H9 (cell line): Measurements from ENCODE around the gene TIRAP. TPM values are rescaled to one million over a fixed set of nuclear protein-coding genes. Genes with fewer than 3 reads are reported as not detected.

ENCODE experiments used
- DNase-seq: peaks from one replicate; pipeline ENCODE4 v3.0.0-alpha.2; 2017
- H2AFZ ChIP-seq: one replicate; pipeline ENCODE4 v1.6.1; 2013; ENCODE audit warnings: mild to moderate bottlenecking, low read length, control low read depth, moderate library complexity
- H2AK5ac ChIP-seq: 2 replicates; pipeline ENCODE4 v1.6.1; 2013; ENCODE audit warnings: low read length, control low read depth, mixed read lengths; ENCODE audit not compliant: insufficient read length
- H2BK120ac ChIP-seq: one replicate; pipeline ENCODE4 v1.6.1; 2013; ENCODE audit warnings: low read depth, mild to moderate bottlenecking, low read length, control low read depth, inconsistent platforms; ENCODE audit not compliant: poor library complexity, severe bottlenecking
- H2BK12ac ChIP-seq: 2 replicates; pipeline ENCODE4 v1.6.1; 2013; ENCODE audit warnings: low read length, control low read depth, mixed read lengths, low read depth; ENCODE audit not compliant: insufficient read length
- H2BK15ac ChIP-seq: 2 replicates; pipeline ENCODE4 v1.6.1; 2013; ENCODE audit warnings: low read depth, low read length, control low read depth
- H2BK20ac ChIP-seq: one replicate; pipeline ENCODE4 v1.6.1; 2013; ENCODE audit warnings: low read depth, mild to moderate bottlenecking, low read length, control low read depth, inconsistent platforms; ENCODE audit not compliant: poor library complexity, severe bottlenecking
- H2BK5ac ChIP-seq: 2 replicates; pipeline ENCODE4 v1.6.1; 2013; ENCODE audit warnings: low read length, control low read depth, mixed read lengths; ENCODE audit not compliant: insufficient read length
- H3K14ac ChIP-seq: 2 replicates; pipeline ENCODE4 v1.6.1; 2013; ENCODE audit warnings: low read length, control low read depth; ENCODE audit not compliant: insufficient read depth
- H3K18ac ChIP-seq: 2 replicates; pipeline ENCODE4 v1.6.1; 2013; ENCODE audit warnings: low read depth, mild to moderate bottlenecking, mixed read lengths, low read length, control low read depth; ENCODE audit not compliant: insufficient read length
- H3K23ac ChIP-seq: 2 replicates; pipeline ENCODE4 v1.6.1; 2013; ENCODE audit warnings: low read length, control low read depth, mixed read lengths, low read depth; ENCODE audit not compliant: insufficient read length
- H3K23me2 ChIP-seq: 2 replicates; pipeline ENCODE4 v1.6.1; 2013; ENCODE audit warnings: low read depth, mild to moderate bottlenecking, mixed read lengths, low read length, control low read depth; ENCODE audit not compliant: insufficient read length, poor library complexity, severe bottlenecking
- H3K27ac ChIP-seq: 2 replicates; pipeline ENCODE4 v1.5.1; 2013; ENCODE audit warnings: low read length, control low read depth, mixed read lengths, low read depth; ENCODE audit not compliant: insufficient read length
- H3K27me3 ChIP-seq: 2 replicates; pipeline ENCODE4 v1.6.1; 2013; ENCODE audit warnings: low read length, control low read depth, inconsistent platforms; ENCODE audit not compliant: insufficient read depth
- H3K4ac ChIP-seq: 2 replicates; pipeline ENCODE4 v1.6.1; 2013; ENCODE audit warnings: low read depth, mild to moderate bottlenecking, control low read depth, inconsistent platforms, low read length, moderate library complexity
- H3K4me1 ChIP-seq: 2 replicates; pipeline ENCODE4 v1.6.1; 2013; ENCODE audit warnings: low read length, control low read depth, inconsistent platforms; ENCODE audit not compliant: insufficient read depth
- H3K4me2 ChIP-seq: 2 replicates; pipeline ENCODE4 v1.6.1; 2013; ENCODE audit warnings: low read length, control low read depth, mixed read lengths; ENCODE audit not compliant: insufficient read length, insufficient read depth
- H3K56ac ChIP-seq: 2 replicates; pipeline ENCODE4 v1.6.1; 2013; ENCODE audit warnings: low read depth, mild to moderate bottlenecking, mixed read lengths, low read length, control low read depth; ENCODE audit not compliant: insufficient read length
- H3K79me1 ChIP-seq: 2 replicates; pipeline ENCODE4 v1.6.1; 2013; ENCODE audit warnings: low read depth, mild to moderate bottlenecking, moderate library complexity, low read length, control low read depth, inconsistent platforms; ENCODE audit not compliant: insufficient read depth, poor library complexity, severe bottlenecking
- H3K79me2 ChIP-seq: 2 replicates; pipeline ENCODE4 v1.6.1; 2013; ENCODE audit warnings: low read length, control low read depth, inconsistent platforms; ENCODE audit not compliant: insufficient read depth
- H3K9ac ChIP-seq: 2 replicates; pipeline ENCODE4 v1.6.1; 2013; ENCODE audit warnings: low read length, control low read depth, mixed read lengths; ENCODE audit not compliant: insufficient read length; ENCODE audit errors: extremely low read depth
- H3K9me3 ChIP-seq: one replicate; pipeline ENCODE4 v1.6.1; 2013; ENCODE audit warnings: low read depth, low read length, inconsistent platforms; ENCODE audit not compliant: control insufficient read depth
- H3T11ph ChIP-seq: one replicate; pipeline ENCODE4 v1.6.1; 2013; ENCODE audit warnings: mild to moderate bottlenecking, low read length, control low read depth, inconsistent platforms
- H4K20me1 ChIP-seq: one replicate; pipeline ENCODE4 v1.6.1; 2013; ENCODE audit not compliant: control insufficient read depth, insufficient read length, insufficient read depth
- H4K5ac ChIP-seq: 2 replicates; pipeline ENCODE4 v1.6.1; 2013; ENCODE audit warnings: low read depth, mild to moderate bottlenecking, mixed read lengths, low read length, control low read depth; ENCODE audit not compliant: insufficient read length
- H4K8ac ChIP-seq: replicated peaks from 2 replicates; pipeline ENCODE4 v1.6.1; 2013; ENCODE audit warnings: low read length, control low read depth, mixed read lengths, low read depth; ENCODE audit not compliant: insufficient read length
- H4K91ac ChIP-seq: 2 replicates; pipeline ENCODE4 v1.6.1; 2013; ENCODE audit warnings: low read depth, mild to moderate bottlenecking, moderate library complexity, mixed read lengths, low read length, control low read depth; ENCODE audit not compliant: insufficient read length
- H3K27ac Mint-ChIP-seq, 3 experiments: 2 replicates in 2 of 3; 3 replicates in 1 of 3; pipeline ENCODE4 v1.8.0; 2020 to 2021; ENCODE audit warnings: mixed read lengths in 3 of 3, mild to moderate bottlenecking in 1 of 3, moderate library complexity in 1 of 3
- H3K27me3 Mint-ChIP-seq: 2 replicates; pipeline ENCODE4 v1.8.0; 2021; ENCODE audit warnings: low read depth, mild to moderate bottlenecking, moderate library complexity, mixed read lengths
- H3K36me3 Mint-ChIP-seq, 3 experiments: 2 replicates in 2 of 3; 3 replicates in 1 of 3; pipeline ENCODE4 v1.8.0; 2020 to 2021; ENCODE audit warnings: low read depth in 3 of 3, mixed read lengths in 3 of 3; ENCODE audit not compliant: insufficient read depth in 1 of 3
- H3K4me1 Mint-ChIP-seq, 2 experiments: 2 replicates each; pipeline ENCODE4 v1.8.0; 2020; ENCODE audit warnings: mixed read lengths in 2 of 2
- H3K4me3 Mint-ChIP-seq, 2 experiments: 2 replicates in 1 of 2; 3 replicates in 1 of 2; pipeline ENCODE4 v1.8.0; 2020 to 2021; ENCODE audit warnings: mild to moderate bottlenecking in 2 of 2, mixed read lengths in 2 of 2, moderate library complexity in 1 of 2
- H3K9me3 Mint-ChIP-seq, 2 experiments: 2 replicates in 1 of 2; 3 replicates in 1 of 2; pipeline ENCODE4 v1.8.0; 2020; ENCODE audit warnings: mild to moderate bottlenecking in 2 of 2, mixed read lengths in 2 of 2, moderate library complexity in 1 of 2
- CTCF ChIP-seq: fragments of 200-600 bp; sonication (generic); conservative IDR thresholded peaks from 3 replicates; pipeline ENCODE4 v1.8.0; 2021; ENCODE audit warnings: antibody characterized with exemption, mild to moderate bottlenecking
- WGBS: extraction: QIAGEN DNeasy Blood & Tissue Kit; methylation state at CpG from one replicate; pipeline ENCODE4 v1.1.7; 2013; ENCODE audit warnings: missing lambda C conversion rate, low lambda C conversion rate, mixed read lengths; ENCODE audit not compliant: insufficient read length; ENCODE audit errors: extremely low coverage; 5-methylcytosine and 5-hydroxymethylcytosine counted together
- total RNA-seq: library from RNA; stranded (reverse); gene quantifications from 2 replicates; pipeline ENCODE4 v1.2.1, GENCODE V29; 2021

TIRAP gene
- total RNA-seq, 1 experiment from 2014 or later = 7.0 TPM

DNA sequence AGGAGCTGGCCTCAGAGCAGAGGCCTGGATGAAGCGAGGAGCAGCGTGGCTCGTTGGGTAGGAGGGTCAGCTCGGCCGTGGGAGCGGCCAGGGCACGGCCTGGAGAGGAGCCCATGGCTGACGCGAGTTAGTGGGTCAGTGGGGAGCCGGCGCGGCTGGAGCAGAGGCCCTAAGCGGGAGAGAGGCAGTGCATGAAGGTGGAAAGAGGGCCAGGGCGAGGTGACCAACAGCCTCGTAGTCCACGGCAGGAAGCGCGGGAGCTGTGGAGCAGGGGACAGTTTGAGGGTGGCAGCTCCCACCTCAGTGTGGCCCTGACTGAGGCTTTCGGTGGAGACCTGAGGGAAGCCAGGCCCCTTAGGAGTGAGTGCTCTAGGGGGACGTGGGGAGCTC lies 45.1 kb downstream of the TIRAP start:
- Histone ChIP-seq H3K79me1 (no peaks in the 10 kb centered on the region), H4K20me1 (no peaks in the 10 kb centered on the region), H3K14ac (no peak overlapping the region; the same call in 1 of the 2 replicates), H3K27ac (no peak overlapping the region), H4K91ac (no peak overlapping the region), H2AFZ (no peak overlapping the region), H2BK120ac (no peak overlapping the region), H2BK20ac (no peak overlapping the region), H2BK15ac (no peak overlapping the region; the same call in 1 of the 2 replicates), H3K27me3 (no peaks in the 10 kb centered on the region), H3K4me1 (no peaks in the 10 kb centered on the region; the same call in 1 of the 2 replicates), H3K79me2 (no peaks in the 10 kb centered on the region), H3K23me2 (no peaks in the 10 kb centered on the region), H3K4me2 (no peak overlapping the region), H3K4ac (no peak overlapping the region), H3K18ac (no peak overlapping the region), H2BK5ac (no peak overlapping the region), H3K23ac (no peak overlapping the region), H3T11ph (no peak overlapping the region), H3K56ac (no peak overlapping the region), H3K9ac (no peak overlapping the region), H2BK12ac (no peak overlapping the region), H3K9me3 (no peaks in the 10 kb centered on the region), H4K5ac (no peak overlapping the region), H2AK5ac (no peak overlapping the region), H4K8ac (no peak overlapping the region)
- DNase-seq = no peak
- peak overlapping the region; percentile 18 to 88 (median 21); a peak in 4 of 7 replicates for H3K27ac Mint-ChIP-seq
- H3K27me3 Mint-ChIP-seq = no peaks in the 10 kb centered on the region
- no peak for TF ChIP-seq CTCF
- H3K4me1 Mint-ChIP-seq = peaks cover 0 to 4% of the 10 kb centered on the region in 2 experiments; a peak in 1 of 4 replicates
- no CpG with 5 or more reads among the region's 20 CpGs for WGBS
- H3K4me3 Mint-ChIP-seq = no peak overlapping the region
- peaks cover 4 to 18% (median 10%) of the 10 kb centered on the region in 3 experiments; a peak in 6 of 7 replicates for H3K36me3 Mint-ChIP-seq
- no peaks in the 10 kb centered on the region for H3K9me3 Mint-ChIP-seq
